Prostate gland (tissue), 2 donors: ENCODE results near the gene TGM1.

Experiments used
- CTCF ChIP-seq, 4 experiments: fragments of 200-600 bp in 2 of 4; fragments of 450-650 bp in 2 of 4; sonication (generic) in 2 of 4; IDR thresholded peaks; 1 replicate in 3 of 4; 2 replicates in 1 of 4; pipeline ENCODE4 v1.5.1; 2016 to 2019; ENCODE audit warnings: antibody characterized with exemption in 4 of 4, mild to moderate bottlenecking in 2 of 4, moderate library complexity in 2 of 4
- POLR2AphosphoS5 ChIP-seq: sonication (generic); formaldehyde crosslinking; IDR thresholded peaks from one replicate; pipeline ENCODE4 v1.6.1; 2017; ENCODE audit warnings: antibody characterized with exemption

GRCh38 chr14:24293525-24293924, 30.5 kb upstream of the TGM1 start:
- TF ChIP-seq POLR2AphosphoS5: no peak
- TF ChIP-seq CTCF (IDR thresholded peaks at IDR 0.05): no peak
